Stimulated activated CD8-positive, alpha-beta memory T cell treated with anti-CD3 and anti-CD28 coated beads, Interleukin-12 subunit alpha, Interleukin-12 subunit beta, amount 100 ng/mL, for 1 hour (primary cell): Measurements from ENCODE around the gene INSYN1.

Experiments
- DNase-seq: peaks from one replicate; pipeline ENCODE4 v3.0.0-alpha.2; 2020; ENCODE audit warnings: low read depth

INSYN1 gene

GRCh38 chr15:73777741-73778140 lies 24.6 kb upstream of the INSYN1 start:
- no peak for DNase-seq

GRCh38 chr15:73773428-73773827 lies 20.3 kb upstream of the INSYN1 start:
- no peak for DNase-seq

GRCh38 chr15:73771385-73772045 lies 18.4 kb upstream of the INSYN1 start:
- DNase-seq, result no peak

GRCh38 chr15:73770050-73770449 lies 16.9 kb upstream of the INSYN1 start:
- no peak for DNase-seq

GRCh38 chr15:73767806-73768501 lies 14.8 kb upstream of the INSYN1 start:
- no peak for DNase-seq

GRCh38 chr15:73766598-73766997 lies 13.4 kb upstream of the INSYN1 start:
- no peak for DNase-seq

GRCh38 chr15:73765778-73766177 lies 12.6 kb upstream of the INSYN1 start:
- DNase-seq, result no peak

GRCh38 chr15:73763931-73764330 lies 10.8 kb upstream of the INSYN1 start:
- no peak for DNase-seq

GRCh38 chr15:73760330-73761329 lies 7.5 kb upstream of the INSYN1 start:
- DNase-seq, result no peak

- DNase-seq, result no peak
Measured at GRCh38 chr15:73758461-73758860, 5.3 kb upstream of the INSYN1 start.

GRCh38 chr15:73757571-73757970 lies 4.4 kb upstream of the INSYN1 start:
- no peak for DNase-seq

- no peak for DNase-seq
Measured at GRCh38 chr15:73756947-73757513, 3.9 kb upstream of the INSYN1 start.

- DNase-seq, result no peak
Measured at GRCh38 chr15:73756390-73756789, 3.2 kb upstream of the INSYN1 start.

- DNase-seq, result no peak
Measured at GRCh38 chr15:73755946-73756345, 2.8 kb upstream of the INSYN1 start.

- DNase-seq, result no peak
Measured at GRCh38 chr15:73755481-73755880, 2.3 kb upstream of the INSYN1 start.

- DNase-seq, result no peak
Measured at GRCh38 chr15:73754461-73754860, 1.3 kb upstream of the INSYN1 start.

GRCh38 chr15:73752806-73753193 lies 351 bp downstream of the INSYN1 start:
- DNase-seq, result no peak

GRCh38 chr15:73751899-73752805 lies 999 bp downstream of the INSYN1 start:
- no peak for DNase-seq

- DNase-seq, result no peak
Measured at GRCh38 chr15:73751511-73751898, 1.6 kb downstream of the INSYN1 start.

GRCh38 chr15:73750951-73751350 lies 2.2 kb downstream of the INSYN1 start:
- no peak for DNase-seq

- no peak for DNase-seq
Measured at GRCh38 chr15:73750438-73750837, 2.7 kb downstream of the INSYN1 start.
